NCI-H187 (cell line): ENCODE measurements around the gene ZNF853.
"Not testable (repeated sequence)": the region's sequence is repeated elsewhere in the genome, so short reads cannot be mapped to it uniquely, and the experiment has no call there.

Experiments used
- DNase-seq, 2 experiments: peaks; one replicate each; lab custom pipeline; 2025; lab: John Stamatoyannopoulos, UW

The ZNF853 gene

DNA sequence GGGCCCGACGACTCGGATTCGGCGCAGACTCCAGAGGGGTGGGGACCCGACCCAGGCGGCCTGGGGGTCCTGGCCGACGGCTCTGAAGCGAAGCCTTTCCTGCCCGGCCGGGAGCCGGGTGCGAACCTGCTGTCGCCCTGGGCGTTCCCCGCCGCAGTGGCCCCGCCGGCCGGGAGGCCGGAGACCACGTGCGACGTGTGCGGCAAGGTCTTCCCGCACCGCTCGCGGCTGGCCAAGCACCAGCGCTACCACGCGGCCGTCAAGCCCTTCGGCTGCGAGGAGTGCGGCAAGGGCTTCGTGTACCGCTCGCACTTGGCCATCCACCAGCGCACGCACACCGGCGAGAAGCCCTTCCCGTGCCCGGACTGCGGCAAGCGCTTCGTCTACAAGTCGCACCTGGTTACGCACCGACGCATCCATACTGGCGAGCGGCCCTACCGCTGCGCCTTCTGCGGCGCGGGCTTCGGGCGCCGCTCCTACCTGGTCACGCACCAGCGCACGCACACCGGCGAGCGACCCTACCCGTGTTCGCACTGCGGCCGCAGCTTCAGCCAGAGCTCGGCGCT lies 37.1 kb downstream of the ZNF853 start:
- no peak for DNase-seq

GRCh38 chr7:6653071-6654003 lies 37.9 kb downstream of the ZNF853 start:
- DNase-seq, result no peak

- no peak for DNase-seq
Observed at GRCh38 chr7:6654113-6654841, 38.9 kb downstream of the ZNF853 start.

DNA sequence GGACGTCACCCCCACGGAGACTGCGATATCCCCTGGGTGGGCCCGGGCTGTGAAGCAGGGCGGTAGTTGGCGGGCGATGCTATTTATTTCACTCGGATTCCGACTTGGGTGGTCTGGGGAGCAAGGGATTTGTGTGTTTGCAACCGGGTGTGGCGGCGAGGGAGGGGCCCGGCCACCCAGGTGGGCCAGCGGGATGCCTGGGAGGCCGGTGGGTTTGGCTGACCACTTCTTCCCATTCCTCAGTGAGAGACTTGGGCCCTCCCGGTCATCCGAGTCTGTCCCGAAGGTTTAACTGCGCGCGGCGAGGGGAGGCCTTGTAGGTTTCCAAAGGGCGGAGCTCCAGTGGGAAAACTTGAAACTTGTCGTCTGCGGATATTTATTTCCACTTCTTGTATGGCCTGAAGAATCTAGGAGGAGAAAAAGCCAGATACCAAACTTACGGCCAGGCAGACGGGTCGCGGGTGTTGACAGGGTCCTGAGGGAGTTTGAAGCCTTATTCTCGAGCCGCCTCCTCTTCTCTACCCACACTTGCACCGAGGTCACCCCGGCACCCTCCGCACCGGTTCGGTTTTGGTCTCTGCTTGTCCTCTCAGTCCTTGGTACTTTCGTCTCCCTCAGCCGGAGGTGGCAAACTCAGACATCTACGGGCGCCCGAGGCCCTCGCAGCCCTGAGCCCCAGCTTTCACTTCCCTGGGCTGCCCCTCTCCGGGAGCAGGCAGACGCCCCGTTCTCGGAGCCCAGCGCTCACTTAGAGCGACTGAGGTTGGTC lies 39.6 kb downstream of the ZNF853 start:
- no peak for DNase-seq

GRCh38 chr7:6655636-6656385 lies 40.4 kb downstream of the ZNF853 start:
- no peak for DNase-seq

GRCh38 chr7:6656413-6656812 lies 41.0 kb downstream of the ZNF853 start:
- DNase-seq, result no peak

- no peak for DNase-seq
Observed at GRCh38 chr7:6658618-6659345, 43.4 kb downstream of the ZNF853 start.

DNA sequence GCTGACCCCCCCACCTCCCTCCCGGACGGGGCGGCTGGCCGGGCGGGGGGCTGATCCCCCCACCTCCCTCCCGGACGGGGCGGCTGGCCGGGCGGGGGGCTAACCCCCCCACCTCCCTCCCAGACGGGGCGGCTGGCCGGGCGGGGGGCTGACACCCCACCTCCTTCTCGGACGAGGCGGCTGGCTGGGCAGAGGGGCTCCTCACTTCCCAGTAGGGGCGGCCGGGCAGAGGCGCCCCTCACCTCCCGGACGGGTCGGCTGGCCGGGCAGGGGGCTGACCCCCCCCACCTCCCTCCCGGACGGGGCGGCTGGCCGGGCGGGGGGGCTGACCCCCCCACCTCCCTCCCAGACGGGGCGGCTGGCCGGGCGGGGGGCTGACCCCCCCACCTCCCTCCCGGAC lies 55.4 kb downstream of the ZNF853 start:
- not testable (repeated sequence) for DNase-seq
